GM06990 (cell line): ENCODE data around the gene ZFAND3.

Experiments
- DNase-seq: peaks from one replicate; pipeline ENCODE4 v3.0.0-alpha.2; 2011; ENCODE audit not compliant: insufficient read length; ENCODE audit errors: extremely low read depth
- H3K27me3 ChIP-seq: replicated peaks from 2 replicates; pipeline ENCODE4 v1.6.0; 2011; ENCODE audit warnings: low read length; ENCODE audit not compliant: control insufficient read depth, insufficient read depth
- H3K36me3 ChIP-seq: 2 replicates; pipeline ENCODE4 v1.5.1; 2011; ENCODE audit warnings: low read length; ENCODE audit not compliant: control insufficient read depth, insufficient read depth
- H3K4me3 ChIP-seq: replicated peaks from 2 replicates; pipeline ENCODE4 v1.5.1; 2011; ENCODE audit warnings: low read depth, mild to moderate bottlenecking, control low read depth, low read length
- CTCF ChIP-seq: IDR thresholded peaks from 2 replicates; pipeline ENCODE4 v1.5.1; 2011; ENCODE audit warnings: low read length, control low read depth, mild to moderate bottlenecking, inconsistent platforms; ENCODE audit not compliant: insufficient read depth, poor library complexity, severe bottlenecking

The ZFAND3 gene

GRCh38 chr6:37818536-37819176, 871 bp upstream of the ZFAND3 start:
- Histone ChIP-seq H3K4me3 (peak overlapping the region; percentile 76), H3K27me3 (no peaks in the 10 kb centered on the region), H3K36me3 (no peaks in the 10 kb centered on the region)
- TF ChIP-seq CTCF, result no peak
- DNase-seq, result peak; percentile 97

DNA sequence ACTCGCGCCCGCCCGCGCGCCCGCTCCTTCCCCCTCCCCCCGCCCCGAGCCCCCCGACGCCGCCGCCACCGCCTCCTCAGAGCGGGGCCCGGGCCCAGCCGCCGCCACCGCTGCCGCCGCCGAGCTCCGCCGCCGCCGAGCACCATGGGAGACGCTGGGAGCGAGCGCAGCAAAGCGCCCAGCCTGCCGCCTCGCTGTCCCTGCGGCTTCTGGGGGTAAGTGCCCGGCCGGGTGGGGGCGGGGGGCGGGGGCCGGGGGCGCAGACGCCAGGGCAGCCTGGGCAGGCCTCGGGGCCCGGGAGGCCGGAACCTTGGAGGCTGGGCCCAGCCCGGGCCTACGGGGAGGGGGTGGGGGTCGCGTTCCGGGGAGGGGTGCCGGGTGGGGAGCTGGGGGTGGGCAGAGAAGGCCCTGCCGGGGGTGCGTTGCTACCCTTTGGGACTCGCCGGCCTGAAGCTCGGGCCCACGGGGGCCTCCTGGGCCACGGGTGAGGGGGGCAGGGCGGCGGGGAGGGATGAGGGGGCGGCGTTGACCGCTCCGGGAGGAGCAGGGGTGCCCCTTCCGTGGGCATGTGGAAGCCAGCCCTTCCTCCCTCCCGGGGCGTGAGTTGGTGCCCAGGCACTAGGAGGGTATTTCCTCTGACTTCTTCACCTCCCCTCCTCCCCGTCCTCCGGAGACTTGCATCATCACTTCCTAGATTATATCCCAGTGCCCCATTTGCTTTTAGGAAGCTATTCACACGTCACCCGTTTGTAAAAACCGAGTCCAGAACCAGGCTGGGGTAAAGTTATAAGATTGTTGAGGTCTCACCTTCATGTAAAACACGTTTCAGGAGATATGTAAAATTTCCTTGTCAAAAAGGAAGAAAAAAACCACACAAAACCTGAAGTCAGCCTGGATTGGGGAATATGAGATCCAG, 533 bp downstream of the ZFAND3 start:
- Histone ChIP-seq H3K27me3 (no peaks in the 10 kb centered on the region), H3K36me3 (no peaks in the 10 kb centered on the region), H3K4me3 (peak overlapping the region; percentile 76)
- no peak for TF ChIP-seq CTCF
- DNase-seq, result peak; percentile 44

- DNase-seq, result no peak
- no peaks in the 10 kb centered on the region for H3K27me3 ChIP-seq
- no peaks in the 10 kb centered on the region for H3K36me3 ChIP-seq
- TF ChIP-seq CTCF, result no peak
- peak overlapping the region; percentile 76 for H3K4me3 ChIP-seq
Observed at GRCh38 chr6:37820718-37821079, 1.2 kb downstream of the ZFAND3 start.

- no peak overlapping the region for H3K4me3 ChIP-seq
- no peaks in the 10 kb centered on the region for H3K27me3 ChIP-seq
- no peak for DNase-seq
- no peaks in the 10 kb centered on the region for H3K36me3 ChIP-seq
- TF ChIP-seq CTCF, result no peak
Observed at GRCh38 chr6:37821446-37821845, 1.9 kb downstream of the ZFAND3 start.

- no peak for DNase-seq
Observed at GRCh38 chr6:37822851-37823682, 3.5 kb downstream of the ZFAND3 start.

More at GRCh38 chr6:37822851-37823682, 3.5 kb downstream of the ZFAND3 start:
- Histone ChIP-seq H3K27me3 (no peaks in the 10 kb centered on the region), H3K36me3 (no peaks in the 10 kb centered on the region), H3K4me3 (no peak overlapping the region)
- no peak for TF ChIP-seq CTCF
